Left lung (tissue), 10 donors: ENCODE data around the gene CMSS1. TPM values are rescaled to one million over a fixed set of nuclear protein-coding genes. Genes with fewer than 3 reads are reported as not detected.
A peak's percentile ranks its signal among the peaks of the same experiment; 100 is the strongest.

ENCODE experiments used
- ATAC-seq: fragments of 200-7000 bp; cut with Tn5 transposase; one replicate; pipeline ENCODE4 v1.9.1; 2020; ENCODE audit warnings: moderate library complexity
- DNase-seq, 4 donors: peaks; one replicate each; pipeline ENCODE4 v3.0.0-alpha.2; 2013 to 2020
- H3K27ac ChIP-seq, 2 donors: fragments of 200-600 bp; sonication (generic) in 1 of 2; one replicate each; pipeline versions ENCODE4 v1.5.0 to v1.8.0; 2020 to 2021
- H3K27me3 ChIP-seq, 2 donors: fragments of 200-600 bp; sonication (generic) in 1 of 2; one replicate each; pipeline versions ENCODE4 v1.5.0 to v1.8.0; 2020 to 2021
- H3K36me3 ChIP-seq, 2 donors: fragments of 200-600 bp; sonication (generic) in 1 of 2; one replicate each; pipeline versions ENCODE4 v1.5.0 to v1.8.0; 2020 to 2021
- H3K4me1 ChIP-seq, 2 donors: fragments of 200-600 bp; one replicate each; pipeline ENCODE4 v1.8.0; 2021
- H3K4me3 ChIP-seq, 2 donors: fragments of 200-600 bp; sonication (generic) in 1 of 2; one replicate each; pipeline versions ENCODE4 v1.5.0 to v1.8.0; 2020 to 2021; ENCODE audit warnings: mild to moderate bottlenecking in 1 of 2
- H3K9me3 ChIP-seq, 2 donors: fragments of 200-600 bp; sonication (generic) in 1 of 2; one replicate each; pipeline versions ENCODE4 v1.5.0 to v1.8.0; 2020 to 2021
- intact Hi-C, 2 donors: fragments of 100-400 bp; cut with DNase I; formaldehyde crosslinking; loops; one replicate each; pipeline versions ENCODE4 v1.11.2 to v1.14.2; 2022
- polyA plus RNA-seq, 6 donors: library from polyadenylated mRNA; unstranded; fragments of 120-200 nt; gene quantifications; one replicate each; pipeline ENCODE4 v1.2.1, GENCODE V29; 2013; ENCODE audit not compliant: insufficient read length in 6 of 6
- total RNA-seq, 2 donors: library from RNA; stranded (reverse); fragmentation: NEBNext Ultra II Directional; extraction: Animal tissue kit (Norgen Biotek cat#: 25700); gene quantifications; one replicate each; pipeline ENCODE4 v1.2.1, GENCODE V29; 2021
- TF ChIP-seq, protein P1 (sequence below), 2 donors: fragments of 200-600 bp; sonication (generic) in 1 of 2; IDR thresholded peaks; one replicate each; pipeline versions ENCODE4 v1.5.0 to v1.8.0; 2021; ENCODE audit warnings: antibody characterized with exemption in 2 of 2
- donor health status: DM: no; HTN: yes; CAD: no.
- donor health status: DM: no; HTN: no; CAD: no.

The CMSS1 gene
- total and polyA plus RNA-seq, 8 donors, result 13.4 to 51.0 (median 41.8) TPM

DNA sequence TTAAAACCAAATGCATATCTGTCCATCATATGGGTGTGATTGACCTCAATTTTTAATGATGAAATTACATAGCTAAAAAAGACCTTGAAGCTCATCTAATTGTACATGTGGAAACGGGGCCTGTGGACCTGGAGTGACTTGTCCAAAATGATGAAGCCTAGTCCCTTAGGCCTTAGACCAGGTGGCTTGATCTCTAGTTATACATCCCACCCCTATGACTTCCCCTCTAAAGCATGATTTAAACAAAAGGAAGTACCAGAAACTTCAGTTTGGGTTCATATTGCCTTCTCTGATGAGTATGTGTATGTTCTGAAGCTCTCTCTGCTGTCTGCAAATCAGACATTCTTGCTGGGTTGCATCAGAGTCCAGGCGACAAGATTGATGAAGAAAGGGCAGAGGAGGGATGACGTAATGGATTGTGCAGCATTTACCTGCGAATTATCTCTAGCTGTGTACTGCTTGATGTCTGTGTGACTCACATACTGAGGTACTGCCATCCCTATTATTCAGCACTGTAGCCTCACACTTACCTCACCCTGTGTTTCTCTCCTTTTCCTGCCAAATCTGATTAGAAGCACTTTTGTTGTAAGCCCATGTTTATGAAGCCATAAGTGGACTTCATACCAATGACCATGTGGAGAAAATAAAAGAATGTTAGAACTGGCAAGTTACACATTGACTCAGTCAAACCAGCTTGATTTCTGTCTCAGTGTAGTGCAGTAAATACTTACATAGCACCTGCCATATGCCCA lies 185.1 kb downstream of the CMSS1 start:
- intact Hi-C loops, result no loop called here

DNA sequence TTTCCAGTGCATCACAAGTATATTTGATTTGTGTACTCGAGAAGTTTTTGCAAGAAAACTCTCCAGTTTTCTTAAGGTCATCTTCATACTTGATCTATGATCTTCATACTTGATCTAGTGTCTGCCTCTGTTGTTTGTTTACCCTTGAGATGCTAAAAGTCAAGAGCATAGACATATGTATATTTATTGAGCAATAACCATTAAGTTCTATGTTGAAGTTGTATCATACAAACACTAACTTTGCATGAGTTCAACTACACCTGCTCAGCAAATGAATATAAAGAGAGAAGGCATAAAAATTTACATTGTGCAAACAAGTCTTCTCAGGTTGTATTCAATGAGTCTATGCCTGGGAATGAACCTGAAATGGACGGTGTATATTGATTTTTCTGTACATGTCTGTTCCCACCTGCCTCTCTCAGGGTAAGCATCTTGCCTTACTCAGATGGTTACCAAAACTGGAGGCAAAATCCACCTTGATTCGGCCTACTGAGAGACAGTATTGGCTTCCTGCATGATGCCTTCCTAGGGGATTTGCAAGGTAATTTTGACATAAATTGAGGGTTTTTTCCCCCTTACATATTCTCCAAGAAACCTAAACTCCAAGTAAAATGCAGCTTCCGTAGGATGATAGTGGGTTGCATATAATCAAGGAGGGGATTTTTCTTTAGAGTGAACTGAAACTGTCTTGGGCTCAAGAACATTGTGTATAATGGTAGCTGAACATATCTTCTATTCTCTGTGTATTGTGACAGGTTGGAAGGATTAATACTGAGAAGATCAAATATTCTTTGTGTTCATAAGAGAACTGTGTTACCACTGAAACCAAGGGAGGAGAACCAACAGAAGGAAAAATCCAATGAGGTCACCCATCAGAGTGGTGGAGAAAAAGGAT lies 186.2 kb downstream of the CMSS1 start:
- no peaks in the 10 kb centered on the region for H3K27me3 ChIP-seq
- no peak overlapping the region for H3K4me3 ChIP-seq
- H3K27ac ChIP-seq, result no peak overlapping the region
- TF ChIP-seq, protein P1, sequence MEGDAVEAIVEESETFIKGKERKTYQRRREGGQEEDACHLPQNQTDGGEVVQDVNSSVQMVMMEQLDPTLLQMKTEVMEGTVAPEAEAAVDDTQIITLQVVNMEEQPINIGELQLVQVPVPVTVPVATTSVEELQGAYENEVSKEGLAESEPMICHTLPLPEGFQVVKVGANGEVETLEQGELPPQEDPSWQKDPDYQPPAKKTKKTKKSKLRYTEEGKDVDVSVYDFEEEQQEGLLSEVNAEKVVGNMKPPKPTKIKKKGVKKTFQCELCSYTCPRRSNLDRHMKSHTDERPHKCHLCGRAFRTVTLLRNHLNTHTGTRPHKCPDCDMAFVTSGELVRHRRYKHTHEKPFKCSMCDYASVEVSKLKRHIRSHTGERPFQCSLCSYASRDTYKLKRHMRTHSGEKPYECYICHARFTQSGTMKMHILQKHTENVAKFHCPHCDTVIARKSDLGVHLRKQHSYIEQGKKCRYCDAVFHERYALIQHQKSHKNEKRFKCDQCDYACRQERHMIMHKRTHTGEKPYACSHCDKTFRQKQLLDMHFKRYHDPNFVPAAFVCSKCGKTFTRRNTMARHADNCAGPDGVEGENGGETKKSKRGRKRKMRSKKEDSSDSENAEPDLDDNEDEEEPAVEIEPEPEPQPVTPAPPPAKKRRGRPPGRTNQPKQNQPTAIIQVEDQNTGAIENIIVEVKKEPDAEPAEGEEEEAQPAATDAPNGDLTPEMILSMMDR (IDR thresholded peaks at IDR 0.05), result no peak
- ATAC-seq, result no peak
- peaks cover 0 to 7% of the 10 kb centered on the region in 2 donors for H3K4me1 ChIP-seq
- intact Hi-C loops, result no loop called here
- no peaks in the 10 kb centered on the region for H3K36me3 ChIP-seq
- no peak for DNase-seq
- H3K9me3 ChIP-seq, result no peaks in the 10 kb centered on the region

More for the DNA sequence above, 185.1 kb downstream of the CMSS1 start:
- Histone ChIP-seq H3K27me3 (no peaks in the 10 kb centered on the region), H3K4me1 (peaks cover 0 to 7% of the 10 kb centered on the region in 2 donors), H3K36me3 (no peaks in the 10 kb centered on the region), H3K9me3 (no peaks in the 10 kb centered on the region), H3K4me3 (no peak overlapping the region), H3K27ac (peak overlapping the region in 1 of 2 donors; percentile 4)
- ATAC-seq, result peak; percentile 88
- peak in 1 of 4 donors; percentile 29 for DNase-seq
- TF ChIP-seq, protein P1 (IDR thresholded peaks at IDR 0.05), result no peak

DNA sequence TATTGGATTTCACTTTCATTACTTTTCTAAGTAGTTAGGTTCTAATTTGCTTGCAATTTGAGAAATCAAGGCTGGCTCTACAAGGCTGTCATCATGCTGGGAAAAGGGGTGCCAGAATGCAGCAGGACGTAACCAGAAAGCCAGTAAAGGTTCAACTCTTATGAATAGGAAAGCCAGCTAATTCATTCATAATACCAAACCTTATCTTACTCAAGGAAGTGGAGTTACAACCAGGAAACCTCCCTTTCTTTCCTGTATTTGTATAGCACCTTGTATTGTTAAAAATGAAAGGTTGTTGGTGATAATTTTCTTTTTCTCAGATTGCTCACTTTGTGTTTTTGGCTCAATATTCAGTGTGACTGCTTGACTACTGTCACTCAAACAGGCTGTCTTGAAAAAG lies 187.3 kb downstream of the CMSS1 start:
- Histone ChIP-seq H3K27ac (no peak overlapping the region), H3K4me1 (peaks cover 0 to 7% of the 10 kb centered on the region in 2 donors), H3K27me3 (no peaks in the 10 kb centered on the region), H3K4me3 (no peak overlapping the region), H3K36me3 (no peaks in the 10 kb centered on the region), H3K9me3 (no peaks in the 10 kb centered on the region)
- ATAC-seq, result no peak
- no peak for DNase-seq
- TF ChIP-seq, protein P1 (IDR thresholded peaks at IDR 0.05), result no peak
- intact Hi-C loops, result no loop called here

DNA sequence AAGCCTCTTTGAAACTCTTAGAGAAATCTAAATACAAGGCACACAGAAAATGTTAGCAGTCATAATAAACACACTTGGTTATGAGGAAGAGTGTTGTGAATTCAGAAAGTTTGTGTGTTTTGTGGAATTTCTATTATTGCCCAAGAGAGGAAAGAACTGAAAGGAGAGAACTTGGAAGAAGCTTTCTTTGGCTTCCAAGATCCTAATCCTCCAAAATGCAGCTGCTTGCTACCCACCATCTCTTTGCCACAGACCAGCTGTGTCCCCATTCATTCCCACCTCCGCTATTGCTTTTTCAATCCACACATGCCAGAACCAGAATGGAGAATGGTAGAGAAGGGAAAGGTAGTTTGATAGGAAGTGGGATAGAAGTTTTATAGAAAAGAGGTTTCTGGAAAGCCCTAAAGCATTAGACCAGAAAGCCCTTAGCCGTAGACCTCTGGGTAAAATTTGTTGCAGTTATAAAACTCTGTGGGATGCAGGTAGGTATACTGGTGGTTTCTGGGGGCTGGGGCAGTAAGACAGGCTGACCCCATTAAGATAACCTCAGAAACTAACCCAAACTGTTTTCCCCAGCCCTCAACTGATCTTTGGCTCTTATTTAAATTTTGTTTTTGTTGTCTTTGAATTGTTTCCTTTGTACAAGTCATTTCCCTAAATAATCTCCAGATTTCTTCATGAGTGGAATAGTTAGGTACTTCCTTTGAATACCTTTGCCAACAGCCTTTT lies 188.2 kb downstream of the CMSS1 start:
- Histone ChIP-seq H3K4me3 (no peak overlapping the region), H3K27me3 (no peaks in the 10 kb centered on the region), H3K36me3 (no peaks in the 10 kb centered on the region), H3K9me3 (no peaks in the 10 kb centered on the region), H3K4me1 (peaks cover 0 to 7% of the 10 kb centered on the region in 2 donors), H3K27ac (peak overlapping the region in 1 of 2 donors; percentile 16)
- TF ChIP-seq, protein P1 (IDR thresholded peaks at IDR 0.05), result no peak
- intact Hi-C loops, result no loop called here
- DNase-seq (no peak), ATAC-seq (no peak)
